Neutrophil (primary cell): ENCODE measurements around the gene LMF1.

Experiments used
- H3K27ac ChIP-seq: fragments of 200-600 bp; sonication (generic); 2 replicates; pipeline ENCODE4 v1.5.1; 2016; ENCODE audit warnings: mild to moderate bottlenecking, moderate library complexity
- H3K27me3 ChIP-seq: fragments of 200-600 bp; sonication (generic); 2 replicates; pipeline ENCODE4 v1.6.0; 2016; ENCODE audit warnings: mild to moderate bottlenecking
- H3K36me3 ChIP-seq: fragments of 200-600 bp; sonication (generic); 2 replicates; pipeline ENCODE4 v1.5.1; 2017
- H3K4me1 ChIP-seq, 2 experiments: fragments of 200-600 bp in 1 of 2; sonication (generic) in 1 of 2; 1 replicate in 1 of 2; 2 replicates in 1 of 2; pipeline versions ENCODE4 v1.5.1 to v1.6.1; 2013 to 2016; ENCODE audit warnings: low read depth in 1 of 2, low read length in 1 of 2, mild to moderate bottlenecking in 1 of 2, moderate library complexity in 1 of 2; ENCODE audit not compliant: control insufficient read depth in 1 of 2, insufficient read depth in 1 of 2
- H3K4me3 ChIP-seq, 2 experiments: fragments of 200-600 bp in 1 of 2; sonication (generic) in 1 of 2; 1 replicate in 1 of 2; 2 replicates in 1 of 2; pipeline ENCODE4 v1.5.1; 2013 to 2016; ENCODE audit warnings: low read depth in 1 of 2, low read length in 1 of 2, mild to moderate bottlenecking in 1 of 2, moderate library complexity in 1 of 2
- H3K9me3 ChIP-seq: fragments of 200-600 bp; sonication (generic); 2 replicates; pipeline ENCODE4 v1.5.1; 2016
- CTCF ChIP-seq: fragments of 200-600 bp; sonication (generic); IDR thresholded peaks from 2 replicates; pipeline ENCODE4 v1.5.1; 2016; ENCODE audit warnings: antibody characterized with exemption

The LMF1 gene

GRCh38 chr16:896261-897199 is 74.3 kb downstream of the LMF1 start:
- no peaks in the 10 kb centered on the region for H3K27me3 ChIP-seq
- H3K4me3 ChIP-seq = no peak overlapping the region
- H3K36me3 ChIP-seq = peaks cover 4% of the 10 kb centered on the region
- H3K9me3 ChIP-seq = no peaks in the 10 kb centered on the region
- H3K27ac ChIP-seq = no peak overlapping the region
- no peak for TF ChIP-seq CTCF
- no peaks in the 10 kb centered on the region for H3K4me1 ChIP-seq

- H3K4me1 ChIP-seq = no peaks in the 10 kb centered on the region
- no peak for TF ChIP-seq CTCF
- H3K27me3 ChIP-seq = no peaks in the 10 kb centered on the region
- H3K9me3 ChIP-seq = no peaks in the 10 kb centered on the region
- H3K27ac ChIP-seq = no peak overlapping the region
- H3K36me3 ChIP-seq = peaks cover 4% of the 10 kb centered on the region
- H3K4me3 ChIP-seq = no peak overlapping the region
These were observed 75.4 kb downstream of the LMF1 start for GRCh38 chr16:895371-895770.

- Histone ChIP-seq H3K27me3 (no peaks in the 10 kb centered on the region), H3K27ac (no peak overlapping the region), H3K36me3 (peaks cover 4% of the 10 kb centered on the region), H3K4me1 (no peaks in the 10 kb centered on the region), H3K9me3 (no peaks in the 10 kb centered on the region), H3K4me3 (no peak overlapping the region)
- TF ChIP-seq CTCF = no peak
These were observed 75.9 kb downstream of the LMF1 start for GRCh38 chr16:894841-895240.

- Histone ChIP-seq H3K27ac (no peak overlapping the region), H3K36me3 (peaks cover 4% of the 10 kb centered on the region), H3K27me3 (no peaks in the 10 kb centered on the region), H3K9me3 (no peaks in the 10 kb centered on the region), H3K4me3 (no peak overlapping the region), H3K4me1 (no peaks in the 10 kb centered on the region)
- TF ChIP-seq CTCF = no peak
These were observed 76.6 kb downstream of the LMF1 start for GRCh38 chr16:894136-894535.

- peaks cover 7% of the 10 kb centered on the region for H3K36me3 ChIP-seq
- no peak overlapping the region for H3K27ac ChIP-seq
- no peaks in the 10 kb centered on the region for H3K9me3 ChIP-seq
- H3K4me1 ChIP-seq = no peaks in the 10 kb centered on the region
- H3K27me3 ChIP-seq = no peaks in the 10 kb centered on the region
- no peak for TF ChIP-seq CTCF
- H3K4me3 ChIP-seq = no peak overlapping the region
These were observed 77.4 kb downstream of the LMF1 start for GRCh38 chr16:893360-893759.
